Rectal smooth muscle tissue (tissue), 1 donor: Measurements from ENCODE around the gene ZNF212.

Source experiments
- H3K27ac ChIP-seq: one replicate; pipeline ENCODE4 v1.7.0; 2013; ENCODE audit warnings: low read depth, low read length, inconsistent platforms
- H3K27me3 ChIP-seq: one replicate; pipeline ENCODE4 v1.7.0; 2013; ENCODE audit warnings: low read length; ENCODE audit not compliant: control insufficient read depth, insufficient read depth
- H3K36me3 ChIP-seq: one replicate; pipeline ENCODE4 v1.7.0; 2013; ENCODE audit warnings: low read length; ENCODE audit not compliant: control insufficient read depth, insufficient read depth
- H3K4me1 ChIP-seq: one replicate; pipeline ENCODE4 v1.7.0; 2013; ENCODE audit warnings: low read length; ENCODE audit not compliant: control insufficient read depth, insufficient read depth
- H3K4me3 ChIP-seq: one replicate; pipeline ENCODE4 v1.7.0; 2013; ENCODE audit warnings: low read length
- H3K9ac ChIP-seq: one replicate; pipeline ENCODE4 v1.7.0; 2013; ENCODE audit warnings: low read length

ZNF212 gene

GRCh38 chr7:149285603-149286002 is 46.2 kb downstream of the ZNF212 start:
- peak overlapping the region; percentile 74 for H3K9ac ChIP-seq
- H3K36me3 ChIP-seq = no peaks in the 10 kb centered on the region
- H3K27me3 ChIP-seq = no peaks in the 10 kb centered on the region
- peaks cover 2% of the 10 kb centered on the region for H3K4me1 ChIP-seq
- peak overlapping the region; percentile 91 for H3K4me3 ChIP-seq
- H3K27ac ChIP-seq = peak overlapping the region; percentile 49

- peaks cover 2% of the 10 kb centered on the region for H3K4me1 ChIP-seq
- no peaks in the 10 kb centered on the region for H3K27me3 ChIP-seq
- H3K36me3 ChIP-seq = no peaks in the 10 kb centered on the region
Measured at GRCh38 chr7:149286811-149287400, 47.5 kb downstream of the ZNF212 start.

DNA sequence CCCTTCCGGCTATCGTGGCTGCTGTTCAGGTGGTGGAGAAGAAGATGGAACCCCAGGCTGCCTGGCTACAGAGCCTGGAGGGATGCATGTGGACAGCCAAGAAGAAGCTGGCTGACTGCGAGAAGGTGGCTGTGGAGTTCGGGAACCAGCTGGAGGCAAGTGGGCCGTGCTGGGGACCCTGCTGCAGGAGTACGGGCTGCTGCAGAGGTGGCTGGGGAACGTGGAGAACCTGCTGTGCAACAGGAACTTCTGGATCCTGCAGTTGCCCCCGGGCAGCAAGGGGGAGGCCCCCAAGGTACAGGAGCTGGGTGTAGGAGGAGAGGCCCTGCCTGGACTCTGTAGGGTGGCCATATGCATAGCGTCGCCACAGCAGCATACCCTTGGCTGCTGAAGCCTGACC is 48.2 kb downstream of the ZNF212 start:
- Histone ChIP-seq H3K9ac (no peak overlapping the region), H3K4me1 (peaks cover 2% of the 10 kb centered on the region), H3K36me3 (no peaks in the 10 kb centered on the region), H3K4me3 (no peak overlapping the region), H3K27ac (no peak overlapping the region), H3K27me3 (no peaks in the 10 kb centered on the region)

More at GRCh38 chr7:149286811-149287400, 47.5 kb downstream of the ZNF212 start:
- Histone ChIP-seq H3K27ac (no peak overlapping the region), H3K9ac (no peak overlapping the region), H3K4me3 (no peak overlapping the region)

DNA sequence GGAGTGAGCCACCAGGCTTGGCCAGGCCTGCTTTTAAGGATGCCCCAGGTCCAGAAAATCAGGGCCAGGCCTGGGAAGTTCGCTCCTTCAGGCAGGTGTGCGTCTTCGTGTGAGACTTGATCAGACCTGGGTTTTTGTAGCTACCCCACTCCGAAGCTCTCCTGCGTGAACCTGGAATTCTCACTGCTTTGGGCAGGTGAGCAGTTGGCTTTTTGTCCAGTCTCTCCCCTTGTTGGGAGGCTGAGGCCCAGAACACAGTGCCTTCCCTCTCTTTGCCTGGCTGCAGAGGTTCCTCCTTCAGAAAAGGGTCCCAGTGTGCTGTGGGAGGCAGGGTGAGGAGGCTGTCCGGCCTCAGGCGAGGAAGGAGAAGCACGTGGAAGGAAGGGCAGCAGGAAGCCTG is 49.8 kb downstream of the ZNF212 start:
- Histone ChIP-seq H3K4me3 (no peak overlapping the region), H3K27ac (no peak overlapping the region), H3K9ac (no peak overlapping the region), H3K27me3 (no peaks in the 10 kb centered on the region), H3K4me1 (peaks cover 2% of the 10 kb centered on the region), H3K36me3 (no peaks in the 10 kb centered on the region)

GRCh38 chr7:149289856-149290255 is 50.4 kb downstream of the ZNF212 start:
- Histone ChIP-seq H3K9ac (no peak overlapping the region), H3K27me3 (no peaks in the 10 kb centered on the region), H3K4me3 (no peak overlapping the region), H3K4me1 (peaks cover 2% of the 10 kb centered on the region), H3K27ac (no peak overlapping the region), H3K36me3 (no peaks in the 10 kb centered on the region)

- Histone ChIP-seq H3K4me3 (no peak overlapping the region), H3K9ac (no peak overlapping the region), H3K27me3 (no peaks in the 10 kb centered on the region), H3K4me1 (no peaks in the 10 kb centered on the region), H3K36me3 (no peaks in the 10 kb centered on the region), H3K27ac (no peak overlapping the region)
Measured at GRCh38 chr7:149291036-149291780, 51.8 kb downstream of the ZNF212 start.

DNA sequence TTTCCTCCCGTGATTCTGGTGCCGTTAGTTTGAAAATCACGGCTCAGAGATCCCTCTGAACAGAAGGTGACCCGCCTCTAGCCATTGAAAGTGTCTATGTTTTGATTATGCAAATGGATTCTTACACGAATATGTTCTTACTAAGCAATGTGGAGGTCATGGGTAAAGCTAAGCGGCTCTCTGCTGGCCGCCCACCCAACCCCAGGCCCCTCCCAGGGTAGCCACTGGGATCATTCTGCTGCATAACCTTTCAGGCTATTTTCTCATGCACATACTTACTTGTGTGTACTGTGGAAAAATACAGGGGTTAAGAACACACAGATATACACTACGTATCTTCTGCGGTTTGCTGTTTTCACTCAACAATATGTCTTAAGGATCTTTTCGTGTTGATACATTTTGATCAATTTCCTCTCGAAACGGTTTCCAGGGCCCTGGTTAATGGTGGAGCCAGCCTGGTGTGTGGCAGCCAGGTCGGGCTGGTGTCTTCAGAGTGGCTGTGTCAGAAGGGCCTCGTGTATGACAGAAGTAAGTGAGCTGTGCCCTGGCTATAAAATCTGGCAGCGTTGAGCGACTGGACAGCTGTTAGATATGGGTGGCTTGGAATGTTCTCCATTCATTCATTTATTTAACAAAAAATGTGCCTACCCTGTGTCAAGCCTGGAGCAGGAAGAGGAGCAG is 52.5 kb downstream of the ZNF212 start:
- H3K36me3 ChIP-seq = no peaks in the 10 kb centered on the region

DNA sequence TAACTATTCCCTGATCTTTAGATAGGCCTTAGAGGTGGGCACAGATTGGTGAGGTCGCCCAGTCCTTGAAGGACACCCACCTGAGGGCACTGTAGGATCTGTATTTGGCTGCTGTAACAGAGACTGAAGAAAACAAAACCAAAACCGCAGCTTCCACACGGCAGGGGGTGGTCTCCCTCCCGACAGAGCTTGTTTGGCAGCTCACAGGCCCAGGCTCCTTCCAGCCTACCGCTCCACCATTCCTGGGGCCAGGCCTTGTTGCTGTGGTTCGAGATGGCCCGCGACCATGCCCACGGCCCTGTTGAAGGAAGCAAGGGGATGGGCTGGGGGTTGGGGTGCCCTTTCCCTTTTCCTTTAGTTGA is 53.0 kb downstream of the ZNF212 start:
- H3K36me3 ChIP-seq = no peaks in the 10 kb centered on the region
- H3K4me1 ChIP-seq = no peaks in the 10 kb centered on the region

More for the DNA sequence above, 52.5 kb downstream of the ZNF212 start:
- Histone ChIP-seq H3K27ac (no peak overlapping the region), H3K4me3 (no peak overlapping the region), H3K9ac (no peak overlapping the region), H3K4me1 (no peaks in the 10 kb centered on the region), H3K27me3 (no peaks in the 10 kb centered on the region)

DNA sequence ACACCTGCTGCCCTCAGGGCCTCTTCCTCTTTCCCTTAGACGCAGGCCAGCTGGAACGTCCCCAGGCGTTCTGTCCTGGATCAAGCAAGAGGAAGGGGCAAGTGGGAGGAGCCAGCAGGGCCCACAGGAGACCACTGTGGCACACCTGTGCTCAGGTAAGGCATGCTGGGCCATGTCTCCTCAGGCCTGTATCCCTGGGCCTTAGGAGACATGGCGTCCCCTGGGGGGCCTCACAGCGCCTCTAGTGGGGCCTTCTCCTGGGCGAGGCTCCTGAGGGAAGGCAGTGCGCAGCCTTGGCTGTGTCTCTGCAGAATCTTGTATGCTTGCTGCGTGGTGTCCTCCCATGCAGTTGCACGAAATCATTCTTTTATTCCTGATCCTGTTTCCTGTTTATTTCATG is 53.9 kb downstream of the ZNF212 start:
- H3K9ac ChIP-seq = no peak overlapping the region
- no peak overlapping the region for H3K4me3 ChIP-seq
- H3K27ac ChIP-seq = no peak overlapping the region
- no peaks in the 10 kb centered on the region for H3K36me3 ChIP-seq
- H3K27me3 ChIP-seq = no peaks in the 10 kb centered on the region
- no peaks in the 10 kb centered on the region for H3K4me1 ChIP-seq

More for the DNA sequence above, 53.0 kb downstream of the ZNF212 start:
- no peak overlapping the region for H3K27ac ChIP-seq
- no peak overlapping the region for H3K4me3 ChIP-seq
- H3K27me3 ChIP-seq = no peaks in the 10 kb centered on the region
- H3K9ac ChIP-seq = no peak overlapping the region

DNA sequence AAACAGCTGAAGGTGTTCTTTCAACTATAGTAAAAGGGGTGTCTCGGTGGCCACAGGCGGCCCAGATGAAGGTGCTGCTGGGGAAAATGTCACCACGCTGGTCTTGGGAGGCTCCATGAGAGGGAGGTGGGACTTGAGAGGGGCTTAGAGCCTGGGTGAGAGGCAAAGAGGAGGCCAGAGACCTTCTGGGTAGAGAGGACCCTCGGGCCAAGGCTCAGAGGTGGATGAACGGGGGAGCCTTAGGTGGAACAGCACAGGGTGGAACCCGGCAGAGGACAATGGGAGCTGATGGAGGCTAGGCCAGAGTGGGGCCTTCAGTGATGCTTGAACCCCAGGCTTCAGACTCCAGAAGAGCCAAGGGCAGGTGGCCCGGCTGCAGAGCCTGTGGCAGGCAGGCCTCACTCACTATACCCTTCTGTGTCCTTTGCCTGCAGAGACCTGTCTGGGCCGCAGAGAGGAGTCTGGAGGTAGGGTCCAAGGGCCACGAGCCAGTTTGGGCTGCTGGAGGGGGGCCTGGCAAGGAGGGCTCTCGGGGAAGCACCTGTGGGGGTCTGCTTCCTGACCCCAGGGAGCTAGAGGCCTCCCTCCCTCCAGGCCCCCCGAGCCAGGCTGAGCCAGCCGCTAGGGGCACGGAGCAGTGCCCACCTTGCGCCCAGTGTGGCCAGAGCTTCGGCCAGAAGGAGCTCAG is 54.6 kb downstream of the ZNF212 start:
- H3K27ac ChIP-seq = no peak overlapping the region
- H3K4me1 ChIP-seq = no peaks in the 10 kb centered on the region
- H3K27me3 ChIP-seq = no peaks in the 10 kb centered on the region
- no peaks in the 10 kb centered on the region for H3K36me3 ChIP-seq
- H3K4me3 ChIP-seq = no peak overlapping the region
- H3K9ac ChIP-seq = no peak overlapping the region

GRCh38 chr7:149294634-149295480 is 55.4 kb downstream of the ZNF212 start:
- Histone ChIP-seq H3K9ac (no peak overlapping the region), H3K36me3 (no peaks in the 10 kb centered on the region), H3K27me3 (no peaks in the 10 kb centered on the region), H3K27ac (no peak overlapping the region), H3K4me1 (no peaks in the 10 kb centered on the region), H3K4me3 (no peak overlapping the region)

- H3K4me1 ChIP-seq = no peaks in the 10 kb centered on the region
- H3K27me3 ChIP-seq = no peaks in the 10 kb centered on the region
- no peaks in the 10 kb centered on the region for H3K36me3 ChIP-seq
- H3K9ac ChIP-seq = no peak overlapping the region
- H3K4me3 ChIP-seq = no peak overlapping the region
- H3K27ac ChIP-seq = no peak overlapping the region
Measured at GRCh38 chr7:149295481-149295850, 56.0 kb downstream of the ZNF212 start.
